ENCODE results near the gene TMC6.

TMC6 gene

DNA sequence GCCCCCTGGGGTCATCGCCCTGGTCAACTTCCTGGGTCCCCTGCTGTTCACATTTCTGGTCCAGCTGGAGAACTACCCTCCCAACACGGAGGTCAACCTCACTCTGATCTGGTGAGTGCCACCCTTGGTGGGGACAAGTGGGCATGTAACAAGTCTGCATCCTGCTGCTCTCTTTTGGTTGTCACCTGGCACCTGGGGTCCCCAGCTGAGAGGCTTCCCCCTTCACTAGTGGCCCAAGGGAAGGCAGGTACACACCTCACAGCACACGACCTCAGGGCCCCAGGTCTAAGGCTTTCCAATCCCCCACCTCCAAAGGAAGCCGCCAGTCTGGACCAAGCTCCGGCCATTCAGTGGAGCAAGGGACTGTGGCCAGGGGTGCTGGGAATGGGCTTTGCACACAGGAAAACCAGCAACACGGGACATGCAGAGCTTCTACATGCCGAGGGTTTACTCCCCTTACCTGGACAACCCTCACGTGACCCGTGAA lies 6.4 kb upstream of the TMC6 start:
- no peak for DNase-seq

DNA sequence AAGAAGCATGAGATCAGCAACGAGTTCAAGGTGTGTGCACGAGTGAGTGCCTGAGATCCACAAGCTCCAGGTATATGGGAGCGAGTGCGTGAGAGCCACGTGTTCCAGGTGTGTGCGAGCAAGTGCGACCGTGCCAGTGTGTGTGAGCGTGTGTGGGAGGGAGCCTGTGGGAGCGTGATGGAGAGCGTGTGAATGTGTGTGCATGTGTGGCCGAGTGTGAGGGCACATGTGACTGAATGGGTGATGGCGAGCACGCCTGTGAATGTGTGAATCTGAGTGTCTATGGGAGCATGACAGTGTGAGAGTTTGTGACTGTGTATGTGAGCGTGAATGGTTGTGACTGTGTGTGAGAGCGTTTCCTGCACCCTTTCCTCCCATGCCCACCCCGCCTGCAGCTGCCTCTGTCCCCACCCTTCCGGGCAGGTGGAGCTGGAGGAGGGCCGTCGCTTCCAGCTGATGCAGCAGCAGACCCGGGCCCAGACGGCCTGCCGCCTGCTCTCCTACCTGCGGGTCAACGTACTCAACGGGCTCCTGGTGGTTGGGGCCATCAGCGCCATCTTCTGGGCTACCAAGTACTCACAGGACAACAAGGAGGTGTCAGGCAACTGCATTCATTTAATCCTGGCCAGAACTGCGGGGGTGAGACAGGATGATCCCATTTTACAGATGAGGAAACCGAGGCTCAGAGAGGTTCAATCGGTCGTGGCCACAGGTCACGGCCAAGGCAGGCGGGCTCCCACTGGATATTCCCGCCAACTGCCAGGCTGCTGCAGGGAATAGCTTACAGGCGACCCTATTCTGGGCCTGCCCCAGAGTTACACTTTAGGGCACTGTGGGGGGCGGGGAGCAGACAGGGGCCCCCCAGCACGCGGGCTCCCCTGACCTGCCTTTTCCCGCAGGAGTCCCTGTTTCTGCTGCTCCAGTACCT lies 5.7 kb upstream of the TMC6 start:
- DNase-seq = peak; percentile 51

DNA sequence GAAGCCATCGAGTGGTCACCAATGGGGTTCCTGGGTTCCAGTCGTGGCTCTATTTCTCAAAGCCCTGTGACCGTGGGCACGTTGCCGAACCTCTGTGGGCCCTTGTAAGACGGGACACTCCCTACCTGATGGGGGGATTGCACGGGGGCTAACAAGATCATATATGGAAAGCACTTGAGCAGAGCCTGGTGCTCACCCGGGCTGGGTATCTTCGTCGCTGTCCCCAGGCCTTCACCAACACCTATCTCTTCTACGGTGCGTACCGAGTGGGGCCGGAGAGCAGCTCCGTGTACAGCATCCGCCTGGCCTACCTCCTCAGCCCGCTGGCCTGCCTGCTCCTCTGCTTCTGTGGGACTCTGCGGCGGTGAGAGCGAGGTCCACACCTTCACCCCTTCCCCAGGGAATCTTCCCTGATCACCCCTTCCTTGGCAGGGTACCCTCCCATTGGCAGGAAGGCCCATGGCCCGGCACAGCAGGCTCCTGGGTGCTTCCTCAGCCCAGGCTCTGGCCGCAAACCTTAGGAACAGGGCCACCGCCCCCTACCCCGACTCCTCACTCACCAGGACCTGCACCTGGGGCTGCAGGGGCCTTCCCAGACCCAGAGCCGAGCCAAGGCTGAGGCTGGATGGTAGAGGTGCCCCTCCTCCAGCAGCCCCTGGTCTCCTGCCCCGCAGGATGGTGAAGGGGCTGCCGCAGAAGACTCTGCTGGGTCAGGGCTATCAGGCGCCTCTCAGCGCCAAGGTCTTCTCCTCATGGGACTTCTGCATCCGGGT lies 4.8 kb upstream of the TMC6 start:
- no peak for DNase-seq

DNA sequence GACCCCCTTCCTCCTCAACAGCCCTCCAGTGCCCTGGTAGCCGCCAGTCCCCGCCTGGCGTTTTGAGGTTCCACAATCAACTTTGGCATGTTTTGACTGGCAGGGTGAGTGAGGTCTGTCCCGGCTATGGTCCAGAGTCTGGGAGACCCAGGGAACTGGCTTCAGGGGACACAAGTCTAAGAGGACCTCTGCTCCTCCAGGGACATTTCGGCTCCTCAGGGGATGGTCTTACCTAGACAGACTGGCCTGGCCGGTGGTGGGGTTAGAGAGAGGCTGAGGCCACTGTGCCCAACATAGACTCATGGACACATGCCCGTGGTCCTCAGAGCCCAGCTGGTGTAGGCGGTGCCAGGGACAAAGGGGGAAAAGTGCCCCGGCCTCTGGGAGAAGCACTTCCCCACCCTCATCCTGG lies 4.2 kb upstream of the TMC6 start:
- no peak for DNase-seq

DNA sequence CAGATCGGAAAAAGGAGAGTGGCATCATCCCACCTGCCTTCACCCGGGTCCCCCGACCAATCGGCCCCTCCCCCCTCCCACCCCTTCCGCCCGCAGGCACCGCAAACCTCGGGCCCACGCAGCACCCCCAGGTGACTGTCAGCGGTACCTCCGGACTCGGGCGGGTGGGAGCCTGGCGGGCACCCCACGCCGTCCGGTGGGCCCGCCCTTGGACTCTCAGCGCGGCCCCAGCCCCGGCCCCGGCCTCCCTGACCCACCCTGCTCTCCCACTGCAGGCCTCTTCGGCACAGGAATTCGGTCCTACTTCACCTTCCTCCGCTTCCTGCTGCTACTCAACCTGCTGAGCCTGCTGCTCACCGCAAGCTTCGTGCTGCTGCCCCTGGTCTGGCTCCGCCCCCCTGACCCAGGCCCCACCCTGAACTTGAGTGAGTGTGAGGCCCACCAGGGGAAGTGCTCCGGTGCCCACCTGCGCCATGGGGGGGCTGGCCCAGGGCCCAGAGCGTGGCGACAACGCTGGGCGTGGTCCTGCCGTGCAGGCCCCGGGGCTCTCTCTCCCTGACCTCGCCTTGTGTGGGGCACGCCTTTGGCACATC lies 3.6 kb upstream of the TMC6 start:
- DNase-seq = no peak

DNA sequence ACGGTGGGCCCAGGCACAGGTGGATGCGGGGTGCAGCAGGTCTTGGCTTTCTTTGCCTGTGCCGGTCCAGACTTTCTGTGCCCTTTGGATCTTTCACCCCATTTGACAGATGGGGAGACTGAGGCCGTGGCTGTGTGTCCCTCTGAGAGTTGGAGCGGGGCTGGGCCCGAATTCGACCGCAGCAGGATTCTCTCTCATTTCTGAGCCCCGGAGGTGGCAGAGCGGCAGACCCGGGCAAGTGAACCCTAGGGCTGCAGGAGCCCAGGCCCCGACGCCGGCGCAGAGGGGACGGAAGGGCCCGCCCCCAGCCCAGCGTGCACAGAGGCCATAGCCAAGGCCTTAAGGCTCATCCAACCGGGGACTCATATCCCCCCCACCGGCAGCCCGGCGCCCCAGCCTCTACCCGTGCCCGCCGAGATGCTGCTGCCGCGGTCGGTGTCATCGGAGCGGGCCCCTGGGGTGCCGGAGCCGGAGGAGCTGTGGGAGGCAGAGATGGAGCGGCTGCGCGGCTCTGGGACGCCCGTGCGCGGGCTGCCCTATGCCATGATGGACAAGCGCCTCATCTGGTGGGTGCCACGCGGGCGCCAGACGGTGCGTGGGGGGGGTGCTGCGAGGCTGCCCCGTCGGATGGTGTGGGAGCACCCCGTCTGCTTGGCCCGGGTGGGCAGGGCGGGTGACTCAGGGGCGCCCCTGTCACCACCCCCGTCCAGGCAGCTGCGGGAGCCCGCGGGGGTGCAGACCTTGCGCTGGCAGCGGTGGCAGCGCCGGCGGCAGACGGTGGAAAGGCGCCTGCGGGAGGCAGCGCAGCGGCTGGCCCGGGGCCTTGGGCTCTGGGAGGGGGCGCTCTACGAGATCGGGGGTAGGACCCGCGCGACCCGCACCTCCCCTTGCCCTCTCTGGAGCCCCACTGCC lies 2.9 kb upstream of the TMC6 start:
- DNase-seq = no peak

DNA sequence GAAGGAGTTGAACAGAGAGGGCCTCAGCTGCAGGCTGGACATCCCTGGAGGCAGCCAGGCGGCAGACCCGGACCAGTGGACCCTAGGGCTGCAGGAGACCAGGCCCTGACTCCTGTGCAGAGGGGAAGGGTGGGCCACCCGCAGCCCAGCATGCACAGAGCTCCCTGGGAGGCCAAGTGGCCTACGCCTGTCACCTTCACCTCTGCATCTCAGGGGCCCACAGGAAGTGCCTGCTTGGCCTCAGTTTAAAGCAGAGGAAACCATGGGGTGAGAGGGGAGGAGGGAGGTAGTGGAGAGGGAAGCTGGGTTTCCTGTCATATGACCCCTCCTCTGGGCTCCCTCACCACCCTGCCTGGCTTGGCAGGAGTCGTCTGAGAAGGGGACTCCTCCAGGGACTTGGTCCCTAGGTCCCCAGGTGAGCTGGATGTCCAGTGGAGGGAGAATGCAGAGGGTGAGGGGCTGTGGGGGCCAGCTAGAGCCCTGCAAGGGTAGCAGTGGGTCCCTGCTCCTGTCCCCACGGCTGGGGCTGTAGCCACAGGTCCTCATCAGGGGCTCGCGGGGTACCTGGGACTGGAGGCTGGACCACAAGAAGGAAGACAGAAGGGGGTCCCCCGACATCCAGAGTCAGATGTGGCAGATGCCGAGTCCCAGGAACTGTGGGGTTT lies 2.0 kb upstream of the TMC6 start, which contains the start of gene TMC8:
Gene TMC8 (plus strand): TSS at position 335 of the 665 bp plus-strand sequence. CDS start 818 bp downstream, outside the sequence.
- peak; percentile 41 for DNase-seq

DNA sequence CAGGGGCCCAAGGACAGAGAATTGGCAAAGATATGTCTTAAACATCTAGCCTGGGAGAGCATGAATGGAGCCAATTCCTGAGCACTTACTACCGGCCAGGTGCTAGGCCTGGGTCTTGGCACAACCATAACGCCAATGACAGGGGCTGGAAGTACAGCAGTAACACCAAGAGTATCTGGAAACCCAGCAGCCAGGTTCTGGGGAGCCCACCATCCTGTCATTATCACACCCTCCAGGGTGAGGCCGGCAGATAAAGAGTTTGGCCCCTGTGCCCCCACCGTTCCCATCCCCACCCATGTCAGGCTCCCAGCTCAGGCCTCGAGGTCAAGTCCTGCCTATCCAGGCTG lies 1.5 kb upstream of the TMC6 start:
- no peak for DNase-seq

DNA sequence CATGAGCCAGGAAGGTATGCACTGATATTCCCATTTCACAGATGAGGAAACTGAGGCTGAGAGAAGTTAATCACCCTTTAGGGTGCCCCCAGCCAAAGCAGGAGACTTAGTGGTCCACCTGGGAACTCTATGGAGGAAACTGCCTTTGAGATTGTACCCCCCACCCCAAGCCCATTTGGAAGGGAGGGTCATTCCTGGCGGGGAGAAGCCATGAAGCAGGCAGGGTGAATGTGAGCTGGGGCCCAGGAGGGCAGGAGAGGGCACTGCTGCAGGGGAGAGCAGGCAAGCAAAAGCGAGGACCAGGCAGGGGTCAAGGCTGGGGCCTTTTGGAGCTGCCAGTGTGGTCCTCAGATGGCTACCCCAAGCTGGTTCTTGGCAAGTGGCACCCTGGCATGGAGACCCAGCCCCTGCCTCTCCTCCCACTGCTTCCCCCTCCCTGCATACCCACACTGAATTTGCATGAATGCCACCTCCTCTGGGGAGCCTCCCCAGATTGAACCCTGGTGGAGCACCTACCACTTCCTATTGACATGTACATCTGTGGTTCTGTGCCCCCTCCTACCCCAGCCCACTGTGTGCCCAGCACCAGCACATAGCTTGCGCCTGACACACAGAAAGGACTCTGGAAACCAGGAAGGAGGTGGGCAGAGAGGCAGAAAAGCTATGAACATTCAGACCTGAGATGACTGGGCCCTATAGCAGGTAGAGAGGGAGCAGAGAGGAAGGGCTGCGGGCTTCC lies 965 bp upstream of the TMC6 start:
- DNase-seq = no peak

DNA sequence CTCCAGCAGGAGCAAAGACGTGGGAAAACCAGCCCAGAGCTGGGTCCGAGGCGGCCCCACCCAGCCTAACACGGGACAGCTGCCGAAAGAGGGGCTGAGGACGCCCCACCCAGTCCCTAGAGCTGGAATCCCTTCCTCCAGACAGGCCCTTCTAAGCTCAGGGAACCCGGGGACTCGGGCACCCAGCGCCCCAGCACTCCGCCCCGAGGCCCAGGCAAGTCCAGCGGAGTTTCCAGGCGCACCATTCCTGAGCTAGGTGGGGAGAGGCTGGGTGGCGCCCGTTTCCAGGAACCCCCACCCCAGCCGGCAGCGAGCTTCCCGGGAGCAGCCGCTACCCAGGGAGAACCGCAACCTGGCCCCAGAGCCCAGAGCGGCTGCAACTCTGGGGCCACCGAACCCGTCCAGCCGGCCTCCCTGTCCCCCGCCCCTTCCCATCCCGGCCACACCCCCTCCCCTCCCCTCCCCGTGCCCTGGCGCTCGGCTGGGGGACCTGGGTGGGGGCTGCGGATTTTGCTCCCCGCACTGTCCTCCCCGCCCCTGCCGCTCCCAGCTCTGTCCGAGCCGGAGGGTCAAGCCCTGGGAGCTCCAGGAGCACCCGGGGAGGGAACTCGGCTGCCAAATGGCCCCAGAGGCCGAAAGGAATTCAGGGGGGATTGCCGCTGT lies 536 bp downstream of the TMC6 start:
- no peak for DNase-seq

DNA sequence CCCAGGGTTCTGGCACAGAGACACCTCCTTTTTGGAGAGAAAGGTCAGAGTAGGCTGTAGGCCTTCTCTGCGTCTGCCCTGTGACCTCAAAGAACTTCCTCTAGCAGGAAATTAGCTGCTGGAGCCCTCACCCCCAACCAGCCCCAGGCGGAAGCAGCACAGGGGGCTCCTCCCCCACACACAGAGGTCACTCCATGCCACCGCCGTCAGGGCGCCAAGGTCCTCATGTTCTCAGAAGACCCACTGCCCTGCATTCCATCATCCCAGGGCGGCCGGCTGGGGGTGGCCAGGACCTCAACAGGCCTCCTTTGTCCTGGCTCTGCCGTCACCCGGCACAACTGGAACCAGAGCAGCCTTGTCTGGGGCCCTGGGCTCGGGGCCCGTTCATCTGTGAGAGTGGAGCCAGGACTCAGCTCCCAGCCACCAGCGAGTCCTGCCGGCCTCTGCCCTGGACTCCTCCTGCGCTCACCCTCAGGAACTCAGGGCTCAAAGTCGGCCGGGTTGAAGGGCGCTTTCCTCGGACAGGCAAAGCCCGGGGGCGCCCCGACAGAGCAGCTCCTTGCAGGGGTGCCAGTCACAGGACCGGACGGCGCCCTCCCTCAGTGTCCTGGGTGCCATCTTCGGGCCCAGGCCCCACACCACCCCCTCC lies 1.2 kb downstream of the TMC6 start:
- DNase-seq = peak; percentile 83

DNA sequence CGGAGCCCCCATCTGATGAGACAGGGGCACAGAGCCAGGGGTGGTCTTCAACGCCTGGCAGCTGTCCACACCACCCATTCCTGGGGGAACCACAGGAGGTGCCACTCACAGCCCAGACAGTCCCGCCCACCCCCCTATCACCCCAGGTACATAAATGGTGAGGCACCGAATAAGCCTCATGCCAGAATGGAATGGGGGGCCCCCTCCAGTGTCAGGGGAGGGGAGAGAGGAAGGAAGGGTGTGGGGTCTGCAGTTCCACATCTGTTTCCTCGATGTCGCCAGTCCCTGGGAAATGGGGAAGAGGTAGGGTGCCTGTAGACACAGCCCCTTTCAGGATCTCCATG lies 1.7 kb downstream of the TMC6 start:
- no peak for DNase-seq

DNA sequence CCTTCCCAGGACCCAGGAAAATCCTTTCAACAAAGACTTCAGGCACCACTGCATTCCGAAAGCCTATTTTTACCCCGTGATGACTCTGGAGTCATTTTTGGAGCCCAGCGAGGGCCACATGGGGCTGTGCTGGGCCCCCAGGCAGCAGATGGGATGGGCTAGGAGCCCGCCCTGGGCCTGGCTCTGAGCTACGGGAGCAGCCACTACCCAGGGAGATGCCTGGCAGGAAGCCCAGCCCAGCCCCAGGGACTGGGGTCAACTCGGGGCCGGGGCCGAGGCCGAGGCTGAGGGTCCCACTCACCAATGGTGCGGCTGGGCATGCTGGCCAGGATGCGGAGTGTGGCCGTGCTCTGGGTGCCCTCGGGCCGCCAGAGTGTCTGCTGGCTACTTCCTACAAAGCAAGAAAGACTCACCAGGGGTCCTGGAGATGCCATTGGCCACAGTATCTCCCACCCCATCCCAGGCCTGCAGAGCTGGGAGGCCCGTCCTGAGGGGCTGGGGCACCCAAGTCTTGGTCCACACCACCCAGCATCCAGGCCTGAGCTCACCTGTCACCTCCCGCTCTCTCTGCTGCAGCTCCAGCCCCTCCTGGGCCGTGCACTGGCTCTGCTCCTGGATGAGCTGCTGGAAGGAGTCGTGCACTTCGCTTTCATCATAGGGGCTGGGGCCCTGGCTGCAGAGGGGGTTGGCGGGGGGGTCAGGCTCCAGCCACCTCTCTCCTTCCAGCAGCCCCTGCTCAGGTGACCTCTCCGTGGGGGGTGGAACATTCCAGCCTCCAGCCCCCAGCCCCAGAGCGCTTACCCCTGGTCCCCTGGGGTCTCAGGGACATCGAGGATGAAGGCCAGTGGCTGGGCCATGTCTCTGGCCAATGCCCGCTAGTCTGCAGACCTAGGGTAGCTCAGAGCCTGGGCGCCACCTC lies 2.3 kb downstream of the TMC6 start:
- DNase-seq = no peak

DNA sequence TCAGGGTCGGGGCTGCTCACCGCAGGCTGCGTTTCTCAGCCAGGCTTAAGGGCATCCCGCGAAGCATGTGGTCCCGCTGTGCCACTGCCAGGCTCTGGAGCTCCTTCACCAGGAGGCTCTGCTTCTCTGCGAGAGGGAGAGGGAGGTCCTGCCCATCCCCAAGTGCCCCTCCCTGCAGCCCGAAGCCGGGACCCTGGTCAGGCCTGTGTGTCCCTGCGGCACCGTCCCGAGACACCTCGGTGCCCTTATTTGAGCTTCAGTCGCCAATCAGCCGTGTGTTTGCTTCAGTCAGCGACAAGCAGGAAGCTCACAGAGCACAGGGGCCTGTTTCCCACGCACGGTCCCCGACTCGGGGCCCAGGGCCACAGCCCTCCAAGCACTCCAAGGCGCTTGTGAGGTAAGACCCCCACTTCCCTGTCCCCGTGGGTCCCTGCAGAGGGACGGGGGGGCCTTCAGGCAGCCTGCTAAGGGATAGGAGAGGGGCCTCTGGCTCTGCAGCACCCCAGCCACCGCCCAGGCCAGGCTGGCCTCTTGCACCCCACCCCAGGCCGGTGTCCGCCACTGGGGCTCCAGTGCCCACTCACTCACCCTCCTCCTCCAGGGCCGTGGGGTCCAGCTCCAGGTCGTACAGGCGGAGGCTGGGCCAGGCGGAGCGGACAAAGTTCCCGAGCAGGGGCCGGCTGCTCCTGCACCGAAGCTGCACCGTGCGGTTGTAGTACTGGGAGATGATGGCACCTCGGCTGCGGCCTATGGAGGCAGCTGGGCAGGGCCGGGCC lies 3.2 kb downstream of the TMC6 start:
- DNase-seq = no peak

DNA sequence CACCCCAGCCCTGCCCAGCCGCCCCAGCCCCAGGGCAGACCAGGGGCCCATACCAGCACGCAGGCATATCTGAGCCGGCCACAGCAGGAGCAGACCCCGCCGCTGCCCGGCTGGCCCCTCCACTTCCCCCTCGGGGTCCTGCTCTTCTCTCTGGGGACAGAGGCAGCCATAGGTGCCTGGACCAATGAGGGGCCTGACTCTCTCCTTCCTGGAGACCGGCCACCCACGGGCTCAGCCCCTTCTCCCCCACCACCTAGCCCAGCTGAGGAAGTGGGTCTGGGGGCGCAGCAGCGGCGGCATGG lies 3.8 kb downstream of the TMC6 start:
- DNase-seq = no peak

DNA sequence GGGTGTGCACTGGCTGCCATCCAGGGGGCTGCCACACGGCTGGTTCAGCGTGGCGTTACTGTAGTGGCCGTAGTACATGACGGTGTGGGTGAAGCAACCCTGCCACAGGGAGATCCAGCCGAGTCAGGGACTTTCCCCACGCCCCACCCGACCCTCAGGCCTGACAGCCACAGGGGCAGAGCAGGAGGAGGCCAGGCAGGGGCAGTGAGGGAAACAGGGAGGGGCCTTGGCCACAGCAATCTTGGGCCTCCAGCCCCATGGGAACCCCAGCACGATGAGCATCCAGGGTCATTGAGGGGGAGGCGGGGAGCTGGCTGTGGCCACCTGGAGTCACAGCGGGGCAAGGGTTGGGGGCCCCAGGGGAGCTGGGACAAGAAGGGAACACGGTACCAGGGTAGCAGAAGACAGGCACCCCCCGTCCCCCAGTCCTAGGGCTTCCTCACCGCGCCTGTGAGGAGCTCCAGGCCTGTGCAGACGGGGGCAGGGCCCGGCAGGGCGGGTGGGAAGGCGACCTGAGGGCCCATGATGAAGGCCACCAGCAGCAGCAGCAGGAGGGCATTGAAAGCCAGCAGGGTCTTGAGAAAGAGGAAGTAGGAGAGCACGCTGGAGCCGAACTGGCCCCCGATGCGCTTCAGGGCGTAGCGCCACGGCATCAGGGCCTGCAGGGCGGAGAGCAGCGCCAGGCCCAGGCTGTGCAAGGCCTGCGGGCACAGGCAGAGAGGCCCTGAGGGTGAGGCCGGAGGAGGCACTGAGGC lies 4.3 kb downstream of the TMC6 start:
- peak; percentile 70 for DNase-seq

DNA sequence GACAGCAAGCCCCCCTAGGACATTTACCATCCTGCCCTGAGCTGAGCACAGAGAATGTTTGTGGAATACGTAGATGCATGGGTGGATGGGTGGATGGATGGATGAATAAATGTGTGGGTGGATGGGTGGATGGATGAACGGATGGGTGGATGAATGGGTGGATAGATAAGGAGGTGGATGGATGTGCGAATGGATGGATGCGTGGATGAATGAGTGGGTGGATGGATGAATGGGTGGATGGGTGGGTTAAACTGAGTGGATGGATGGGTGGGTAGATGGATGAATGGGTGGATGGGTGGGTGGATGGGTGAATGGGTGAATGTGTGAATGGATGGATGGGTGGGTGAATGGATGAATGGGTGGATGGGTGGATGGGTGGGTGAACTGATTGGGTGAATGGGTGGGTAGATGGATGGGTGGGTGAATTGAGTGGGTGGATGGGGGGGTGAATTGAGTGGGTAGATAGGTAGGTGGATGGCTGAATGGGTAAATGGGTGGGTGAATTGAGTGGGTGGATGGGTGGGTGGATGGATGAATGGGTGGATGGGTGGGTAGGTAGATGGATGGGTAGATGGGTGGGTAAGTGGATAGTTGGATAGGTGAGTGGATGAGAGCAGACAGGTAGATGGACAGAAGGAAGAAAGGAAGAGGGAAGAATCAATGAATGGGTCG lies 5.2 kb downstream of the TMC6 start:
- no peak for DNase-seq
